HG03060 (cell line): ENCODE data around the gene NEUROD2.

Experiments
- ATAC-seq: cut with Tn5 transposase; IDR thresholded peaks from one replicate; pipeline ENCODE4 v1.9.1; 2021; ENCODE audit warnings: low read depth, moderate number of reproducible peaks; ENCODE audit not compliant: unreplicated experiment

The NEUROD2 gene

DNA sequence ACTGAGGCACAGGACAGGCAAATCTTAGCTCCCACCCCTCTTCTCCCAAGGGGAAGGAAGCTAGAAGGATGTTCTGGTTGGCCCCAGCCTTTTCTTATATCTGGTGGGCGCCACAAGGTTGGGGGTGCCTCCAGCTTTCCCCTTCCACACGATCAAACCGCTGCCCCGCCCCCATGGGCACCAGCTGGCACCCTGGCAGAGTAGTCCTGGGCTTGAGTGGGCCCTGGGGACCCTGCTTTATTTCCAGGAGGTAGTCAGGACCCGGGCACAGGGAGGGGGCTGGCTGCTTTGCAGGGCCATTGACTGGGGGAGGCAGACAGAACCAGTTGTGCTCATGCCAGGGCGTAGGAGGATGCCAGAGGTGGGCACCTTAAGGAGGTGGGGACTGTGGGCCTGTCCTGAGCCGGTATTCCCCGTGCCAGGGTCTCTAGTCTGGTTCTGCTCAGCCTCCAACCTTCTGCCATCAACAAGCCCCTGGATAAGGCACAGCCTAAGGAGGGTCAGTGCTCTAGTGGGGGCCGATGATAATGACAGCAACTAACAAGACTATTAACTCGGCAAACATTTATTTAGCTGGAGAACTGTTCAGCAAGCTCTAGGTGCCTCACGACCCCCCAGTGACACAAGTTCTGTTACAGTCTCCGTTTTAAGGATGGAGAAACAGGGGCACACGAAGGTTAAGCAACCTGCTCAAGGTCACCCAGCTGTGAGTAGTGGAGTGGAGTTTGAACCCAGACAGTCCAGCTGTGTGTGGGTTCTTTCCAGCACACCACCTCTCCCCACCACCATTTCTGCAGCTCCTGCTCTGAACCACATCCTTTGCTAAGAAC, 11.5 kb upstream of the NEUROD2 start:
- no peak for ATAC-seq

DNA sequence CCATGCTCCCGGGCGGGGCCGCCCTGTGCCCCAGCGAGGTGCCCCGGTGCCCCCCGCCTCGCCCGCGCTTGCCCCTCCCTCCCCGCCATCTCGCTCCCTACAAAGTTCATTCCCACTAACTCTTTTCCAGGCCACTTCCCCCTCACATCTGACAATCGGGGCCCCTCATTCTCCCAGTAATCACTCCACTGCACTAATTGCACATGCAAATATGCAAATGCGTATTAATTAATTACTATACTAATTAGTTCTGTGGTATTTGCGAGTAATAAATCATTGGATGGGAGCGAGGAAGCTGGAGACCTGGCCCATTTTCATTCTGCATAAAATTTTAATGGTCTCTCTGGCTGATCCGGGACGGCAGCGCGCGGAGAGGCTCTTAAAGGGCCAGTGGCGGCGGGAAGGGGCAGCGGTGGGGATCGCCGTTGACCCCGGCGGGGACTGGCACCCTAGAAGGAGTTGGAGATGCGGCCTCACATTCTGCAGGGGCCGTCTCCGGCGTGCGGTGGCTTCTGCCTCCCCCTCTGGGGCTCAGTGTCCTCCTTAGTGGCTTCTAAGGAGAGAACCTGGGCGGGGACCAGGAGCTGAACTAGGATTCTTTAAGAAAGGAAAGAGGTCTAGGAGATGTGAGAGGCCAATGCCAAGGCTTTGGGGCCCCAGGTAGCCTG, 10.7 kb upstream of the NEUROD2 start:
- ATAC-seq: no peak

DNA sequence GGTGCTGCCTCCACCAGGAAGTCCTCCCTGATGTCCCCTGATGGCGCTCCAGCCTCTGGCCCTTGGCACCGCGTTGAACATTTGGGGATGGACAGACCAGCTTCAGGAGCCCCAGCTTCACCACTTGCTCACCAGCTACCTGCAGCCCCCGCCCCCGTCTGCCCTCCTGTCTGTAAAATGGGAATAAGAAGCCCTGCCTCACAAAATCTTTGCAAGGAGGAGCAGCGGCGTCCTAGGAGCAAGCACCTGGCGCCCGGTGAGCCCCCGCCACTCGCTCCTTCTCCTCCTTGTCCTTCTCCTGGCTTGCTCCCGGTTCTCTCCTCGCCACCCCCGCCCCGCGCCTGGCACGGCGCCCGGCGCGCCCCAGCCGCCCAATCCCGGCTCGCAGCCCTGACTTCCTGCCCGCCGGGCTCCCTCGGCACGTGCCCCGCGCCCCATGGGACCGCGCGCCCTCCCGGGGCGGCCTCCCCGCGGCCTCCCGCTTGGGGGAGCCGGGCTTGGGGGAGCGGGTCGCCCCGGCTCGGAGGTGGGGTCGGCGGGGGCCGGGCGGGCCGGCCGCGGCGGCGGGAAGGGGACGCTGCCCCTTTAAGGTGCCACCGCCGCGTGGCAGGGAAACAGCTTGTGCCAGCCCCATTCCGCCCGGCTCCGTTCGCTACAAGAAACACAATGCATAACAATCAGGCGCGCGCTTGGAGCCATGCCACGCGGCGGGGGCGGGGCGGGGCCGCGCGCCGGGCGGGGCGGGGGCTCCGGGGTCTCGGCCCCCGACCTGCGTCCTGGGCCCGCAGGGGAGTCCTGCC, 9.9 kb upstream of the NEUROD2 start:
- no peak for ATAC-seq

DNA sequence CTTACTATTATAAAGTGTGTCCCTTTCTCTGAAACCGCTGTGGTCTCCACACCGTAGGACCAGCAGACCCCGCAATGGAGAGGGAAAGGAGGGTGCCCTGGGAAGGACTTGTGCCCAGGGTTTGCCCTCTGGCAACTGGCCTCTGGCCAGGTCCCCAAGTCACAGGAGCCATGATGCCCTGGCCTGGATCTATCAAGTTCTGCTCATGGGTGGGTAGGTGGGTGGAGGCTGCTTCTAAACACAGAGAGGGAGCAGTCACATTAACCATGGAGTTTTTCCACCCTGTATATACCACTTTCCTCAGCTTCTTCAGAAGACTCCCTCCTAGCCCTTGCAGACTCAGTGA, 9.4 kb upstream of the NEUROD2 start:
- ATAC-seq: no peak

DNA sequence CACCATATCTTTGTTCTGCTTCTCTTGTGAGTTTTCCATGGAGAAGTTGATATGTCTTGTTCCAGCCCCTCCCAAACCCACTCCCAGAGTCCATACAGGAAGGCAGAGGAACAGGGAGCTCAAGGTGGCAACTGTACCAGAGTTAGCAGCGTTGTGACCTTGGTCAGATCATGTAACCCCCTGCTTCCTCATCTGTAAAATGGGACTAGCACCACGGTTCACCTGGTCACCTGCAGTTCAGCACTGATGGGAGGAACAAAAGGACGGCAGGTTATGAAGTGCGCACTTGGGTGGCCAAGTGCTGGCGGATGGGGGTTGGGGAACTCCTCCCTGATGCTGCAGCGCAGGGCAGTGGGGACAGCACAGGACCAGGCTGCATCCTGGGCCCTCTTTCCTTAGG, 7.7 kb upstream of the NEUROD2 start:
- ATAC-seq: no peak

DNA sequence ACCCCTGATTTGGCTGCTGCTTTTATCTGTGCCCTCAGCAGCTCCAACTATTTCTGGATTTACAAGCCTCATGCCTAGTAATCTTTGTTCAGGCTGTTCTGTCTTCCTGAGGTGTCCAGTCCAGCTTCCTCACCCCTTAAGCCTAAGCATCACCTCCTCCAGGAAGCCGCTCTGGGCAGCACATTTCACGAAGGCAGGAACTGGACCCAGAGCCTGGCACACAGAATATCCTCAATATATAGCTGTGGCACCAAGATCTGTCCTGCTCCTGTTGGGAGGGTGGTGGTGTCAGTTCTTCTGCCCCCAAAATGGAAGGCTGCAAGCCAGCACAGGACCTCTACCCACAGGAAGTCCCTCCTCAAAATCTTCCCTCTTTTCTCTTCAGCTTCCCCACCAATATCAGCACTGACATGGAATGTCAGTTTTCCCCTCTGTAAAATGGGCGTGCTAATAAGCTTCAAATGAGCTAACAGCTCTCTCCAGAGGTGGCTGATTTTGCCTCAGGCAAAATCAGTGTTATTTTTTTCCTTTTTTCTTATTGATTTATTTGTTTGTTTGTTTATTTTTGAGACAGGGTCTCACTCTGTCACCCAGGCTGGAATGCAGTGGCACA, 6.9 kb upstream of the NEUROD2 start:
- no peak for ATAC-seq

DNA sequence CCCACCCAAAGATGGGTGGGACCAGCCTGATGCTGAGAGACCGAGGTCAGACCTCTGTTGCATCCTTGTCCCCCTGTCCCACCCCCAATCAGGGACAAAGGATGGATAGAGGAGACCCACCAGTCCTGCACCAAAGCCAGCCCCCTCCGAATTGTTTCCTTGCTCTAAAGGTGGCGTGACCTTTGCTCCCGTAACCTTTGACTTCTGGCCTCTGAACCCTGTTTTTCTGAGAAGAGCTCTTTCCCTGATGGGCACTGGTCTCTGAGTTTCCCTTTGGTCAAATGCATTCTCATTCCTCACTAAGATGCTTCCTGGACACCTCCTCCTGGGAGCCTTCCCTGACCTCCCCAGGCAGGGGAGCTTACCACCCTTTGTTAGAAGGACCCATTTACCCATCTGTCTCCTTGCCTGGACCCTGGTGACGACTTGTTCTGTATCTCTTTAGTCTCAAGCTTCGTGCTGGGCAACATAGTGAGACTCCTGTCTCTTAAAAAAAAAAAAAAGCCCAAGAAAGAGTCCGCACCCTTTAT, 5.3 kb upstream of the NEUROD2 start:
- ATAC-seq: no peak

DNA sequence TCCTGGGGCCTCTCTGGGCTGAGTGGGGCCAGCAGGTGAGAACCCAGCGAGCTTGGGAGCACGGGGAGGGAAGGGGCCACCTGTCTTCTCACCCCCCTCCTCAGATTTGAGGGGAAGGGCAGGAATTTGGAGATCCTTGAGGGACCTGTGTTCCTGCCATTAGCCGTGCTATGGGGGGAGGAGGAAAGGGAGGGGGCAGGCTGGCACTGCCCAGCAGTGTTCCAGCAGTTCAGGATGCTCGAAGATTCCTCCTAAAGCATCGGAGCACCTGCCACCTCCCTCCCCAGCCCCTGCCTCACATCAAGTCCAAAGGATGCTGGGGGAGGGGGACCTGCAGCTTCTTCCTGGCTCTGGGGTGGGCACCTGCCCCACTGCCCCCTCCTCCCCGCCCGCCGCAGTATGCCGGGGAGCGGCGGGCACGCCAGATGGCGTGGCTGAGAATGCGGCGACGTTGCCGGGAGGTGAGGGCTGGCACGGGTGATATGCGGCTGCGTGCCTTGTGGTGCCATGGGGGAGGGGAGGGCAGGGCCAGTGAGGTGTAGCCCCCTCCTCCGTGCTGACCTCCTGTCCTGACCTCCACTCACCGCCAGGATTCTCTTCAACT, 4.7 kb upstream of the NEUROD2 start:
- no peak for ATAC-seq

DNA sequence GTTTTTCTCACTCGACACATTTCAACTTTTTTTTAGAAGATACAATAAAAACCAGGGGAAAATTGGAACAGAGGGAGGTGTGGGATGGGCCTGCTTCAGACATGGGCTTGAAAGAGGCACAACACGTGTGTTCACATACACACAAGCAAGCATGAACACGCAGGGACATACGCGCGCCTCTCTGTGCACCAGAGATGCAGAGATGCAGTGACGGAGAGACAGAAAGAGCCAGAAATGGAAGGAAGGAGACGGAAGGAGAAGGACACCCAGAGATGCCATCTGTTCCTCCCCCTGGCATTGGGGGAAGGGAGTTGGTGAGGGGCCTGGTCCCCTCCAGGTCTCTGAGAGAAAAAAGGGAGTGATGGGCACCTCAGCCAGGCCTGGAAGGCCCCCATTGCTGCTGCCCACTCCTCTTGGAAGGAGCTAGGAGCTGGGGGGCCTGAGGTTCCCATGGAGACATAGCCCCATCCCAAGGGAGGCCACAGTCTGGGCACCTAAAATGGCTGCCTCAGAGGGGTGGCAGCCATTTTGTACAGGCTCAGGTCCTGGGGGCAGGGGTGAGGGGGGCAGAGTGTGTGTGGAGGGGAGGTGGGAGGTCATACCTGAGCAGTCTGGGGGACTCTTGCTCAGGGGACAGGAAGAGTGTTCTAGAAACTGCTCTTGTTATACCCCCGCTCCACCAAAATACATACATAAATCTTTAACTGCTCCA, 3.8 kb upstream of the NEUROD2 start:
- no peak for ATAC-seq

DNA sequence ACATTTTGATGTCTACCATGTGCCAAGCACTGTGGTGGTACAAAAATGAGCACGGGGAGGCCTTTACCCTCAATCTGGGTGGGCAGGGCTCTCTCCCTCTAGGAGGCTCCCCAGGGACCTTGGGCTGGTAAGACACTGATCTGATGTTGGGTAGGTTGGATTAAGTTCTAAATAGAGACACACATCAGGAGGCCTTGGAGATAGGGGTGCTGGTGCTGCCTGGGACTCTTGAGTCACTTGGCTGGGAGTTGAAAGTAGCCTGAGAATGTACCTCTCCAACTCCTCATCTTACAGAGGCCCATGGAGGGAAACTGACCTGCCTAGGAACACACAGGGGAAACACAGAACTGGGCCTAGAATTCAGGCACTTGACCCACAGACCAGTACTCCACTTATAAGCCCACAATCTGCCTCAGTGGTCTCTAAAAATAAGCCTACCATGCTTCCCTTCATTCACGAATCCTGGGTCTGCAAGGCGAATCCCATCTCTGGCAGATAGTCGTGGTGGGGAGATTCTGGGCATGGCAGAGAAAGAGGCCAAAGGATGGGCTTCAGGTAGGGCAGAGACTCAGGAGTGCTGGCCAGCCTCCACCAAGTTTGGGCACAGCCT, 1.8 kb upstream of the NEUROD2 start:
- ATAC-seq: no peak

DNA sequence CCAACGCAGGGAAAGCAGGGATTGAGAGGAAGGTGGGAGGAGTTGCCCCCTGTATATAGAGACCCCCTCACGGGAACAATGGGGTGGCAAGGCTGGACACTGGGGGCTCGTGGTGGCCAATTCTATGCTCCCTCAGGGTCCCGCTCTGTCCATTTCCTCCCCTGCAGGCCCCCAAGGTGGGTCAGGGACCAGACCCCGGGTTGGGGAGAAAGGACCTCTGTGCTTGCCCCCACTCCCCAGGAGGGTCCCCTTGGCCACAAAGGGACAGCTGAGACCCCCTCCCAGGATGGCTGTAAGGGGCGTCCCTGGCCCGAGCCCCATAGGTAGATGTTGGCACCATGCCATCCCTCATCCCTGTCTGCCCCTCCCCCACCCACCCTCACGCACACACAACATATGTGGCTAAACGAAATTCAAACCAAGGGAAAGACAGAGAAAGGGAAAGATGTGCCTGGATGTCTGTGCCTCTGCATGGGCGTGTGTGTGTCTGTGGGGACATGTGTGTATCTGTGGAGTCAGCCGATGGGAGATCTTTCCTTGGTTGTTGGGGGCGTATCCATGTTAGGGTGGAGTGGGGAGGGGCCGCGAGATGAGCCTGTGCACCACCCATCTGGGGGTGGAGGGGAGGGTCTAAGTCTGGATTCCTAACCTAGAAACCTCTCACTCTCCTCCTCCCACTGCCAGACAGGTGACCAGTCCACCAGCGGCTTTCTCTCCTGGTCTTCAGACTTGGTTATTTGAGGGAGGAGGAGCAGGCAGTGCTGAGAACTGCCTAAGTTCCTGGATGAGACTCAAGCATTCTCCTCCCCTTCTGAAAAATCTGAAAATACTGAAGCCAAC, 642 bp upstream of the NEUROD2 start:
- ATAC-seq: no peak

DNA sequence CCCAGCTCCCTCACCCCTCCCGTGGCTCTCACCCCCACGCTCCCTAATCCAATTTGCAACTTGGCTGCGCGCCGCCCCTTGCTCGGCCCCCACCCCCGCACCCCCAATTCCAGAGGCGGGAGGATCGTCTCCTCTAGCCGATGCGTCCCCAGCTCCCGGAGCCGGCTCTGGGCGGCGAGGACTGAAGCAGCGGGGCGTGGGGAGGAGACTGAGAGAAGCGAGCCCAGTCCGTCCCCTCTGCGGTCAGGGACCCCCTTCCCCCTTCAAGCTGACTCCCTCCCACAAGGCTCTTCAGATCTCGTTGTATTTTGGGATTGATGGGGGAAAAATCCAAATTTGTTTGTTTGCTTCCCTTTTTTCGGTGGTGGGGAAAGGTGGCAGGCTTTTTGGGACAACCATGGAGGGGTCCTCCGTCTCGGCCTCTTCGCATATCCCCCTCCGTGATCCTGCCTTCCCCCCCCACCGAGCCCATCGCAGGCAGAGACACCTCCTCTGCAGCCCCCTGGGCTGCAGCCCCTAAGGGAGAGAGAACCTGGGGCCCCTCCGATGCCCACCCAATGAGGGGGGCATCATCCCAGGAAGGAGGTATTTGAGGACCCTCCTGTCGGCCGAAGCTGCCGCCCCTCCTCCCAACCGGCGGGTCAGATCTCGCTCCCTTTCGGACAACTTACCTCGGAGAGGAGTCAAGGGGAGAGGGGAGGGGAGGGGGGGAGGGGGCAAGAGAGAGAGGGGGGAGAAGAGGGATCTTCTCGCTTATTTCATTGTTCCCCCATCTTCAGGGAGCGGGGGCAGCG, 466 bp downstream of the NEUROD2 start:
- no peak for ATAC-seq

DNA sequence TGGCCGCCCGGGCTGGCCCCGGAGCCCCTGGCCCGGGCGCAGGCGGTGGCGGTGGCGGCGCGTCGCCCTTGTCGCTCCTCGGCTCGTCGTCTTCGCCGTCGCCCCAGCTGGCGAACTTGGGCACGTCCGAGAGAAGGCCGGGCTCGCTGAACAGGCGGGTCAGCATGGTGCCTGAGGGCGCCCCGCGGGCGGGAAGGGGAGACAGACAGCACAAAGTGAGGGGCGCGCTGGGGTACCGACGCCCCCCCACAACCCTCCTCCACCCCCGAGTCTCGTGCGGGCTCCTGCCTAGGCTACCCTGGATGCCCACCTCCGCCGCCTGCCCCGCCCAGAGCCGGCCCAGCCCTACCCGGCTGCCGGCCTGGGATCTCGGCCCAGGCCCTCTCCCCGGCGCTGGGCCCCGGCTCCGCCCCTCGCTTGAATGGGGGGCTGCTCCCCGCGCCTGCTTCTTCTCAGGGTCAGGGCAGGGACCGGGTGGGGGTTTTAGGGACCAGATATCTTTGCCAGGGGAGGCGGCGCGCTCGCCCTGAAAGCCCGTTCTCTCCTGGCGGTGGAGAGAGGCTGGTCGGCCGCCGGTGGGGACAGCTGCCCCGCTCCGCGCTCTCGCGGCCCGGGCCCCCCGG, 1.2 kb downstream of the NEUROD2 start:
- no peak for ATAC-seq

DNA sequence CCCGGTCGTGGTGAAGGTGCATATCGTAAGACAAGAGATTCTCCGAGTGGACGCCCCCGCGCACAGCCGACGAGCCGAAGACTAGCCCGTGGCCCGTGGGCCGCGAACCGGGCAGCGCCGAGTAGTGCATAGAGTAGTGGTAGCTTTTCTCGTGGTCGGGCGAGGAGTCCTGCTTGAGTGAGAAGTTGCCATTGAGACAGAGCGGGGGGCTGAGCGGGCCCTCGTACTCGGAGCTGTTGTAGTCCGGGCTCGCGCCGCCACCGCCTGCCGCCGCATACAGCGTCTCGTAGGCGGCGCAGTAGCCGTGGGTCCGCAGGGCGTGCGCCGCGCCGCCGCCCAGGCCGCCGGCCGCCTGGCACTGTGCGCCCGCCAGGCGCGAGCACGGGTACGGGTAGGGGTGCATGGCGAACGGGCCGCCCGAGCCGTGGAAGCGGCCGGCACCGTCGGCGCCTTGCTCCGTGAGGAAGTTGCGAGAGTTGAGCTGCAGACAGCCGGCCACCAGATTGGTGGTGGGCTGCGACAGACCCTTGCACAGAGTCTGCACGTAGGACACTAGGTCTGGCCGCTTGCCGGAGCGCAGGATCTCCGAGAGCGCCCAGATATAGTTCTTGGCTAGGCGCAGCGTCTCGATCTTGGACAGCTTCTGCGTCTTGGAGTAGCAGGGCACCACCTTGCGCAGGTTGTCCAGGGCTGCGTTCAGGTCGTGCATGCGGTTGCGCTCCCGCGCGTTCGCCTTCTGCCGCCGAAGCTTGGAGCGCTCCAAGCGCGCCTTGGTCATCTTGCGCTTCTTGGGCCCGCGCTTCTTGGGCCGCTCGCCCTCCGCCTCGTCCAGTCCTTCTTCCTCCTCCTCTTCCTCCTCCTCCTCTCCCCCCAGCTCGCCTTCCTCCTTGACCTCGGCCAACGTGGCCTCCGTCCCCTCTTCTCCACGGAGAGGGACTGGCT, 2.0 kb downstream of the NEUROD2 start:
- no peak for ATAC-seq

DNA sequence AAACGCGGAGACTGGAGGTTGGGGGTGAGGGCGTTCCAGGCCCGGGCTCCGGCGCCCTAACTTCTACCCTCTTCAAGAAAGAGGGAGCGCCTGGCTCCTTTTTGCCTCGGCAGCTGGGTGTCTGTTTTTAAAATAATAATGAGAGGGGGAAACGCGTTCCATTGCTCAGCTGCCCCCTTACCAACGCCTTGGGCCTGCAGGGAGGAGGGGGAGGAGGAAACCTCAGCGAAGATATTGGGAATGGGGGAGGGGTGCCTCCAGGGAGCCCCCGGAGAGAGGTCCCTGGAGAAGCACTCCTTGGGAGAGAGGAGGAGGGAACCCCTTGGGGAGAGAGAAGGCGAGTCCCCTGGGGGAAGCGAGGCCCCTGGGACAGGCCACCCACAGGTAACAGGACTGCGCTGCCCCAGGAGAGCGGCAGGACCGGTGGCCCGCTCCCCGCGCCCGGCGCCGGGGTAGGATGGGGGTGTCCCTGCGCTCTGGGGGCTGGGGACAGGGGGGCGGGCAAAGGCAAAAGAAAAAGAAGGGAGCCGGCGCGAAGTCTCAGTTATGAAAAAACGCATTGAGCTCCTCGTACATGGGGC, 2.7 kb downstream of the NEUROD2 start:
- ATAC-seq: no peak
